ENCODE results near the gene PEAK3. TPM values are rescaled to one million over a fixed set of nuclear protein-coding genes. Genes with fewer than 3 reads are reported as not detected.

Gene PEAK3
- total and polyA plus RNA-seq, 9 of the 15 experiments (the other 6 are each of a cell fraction or from before 2014, with no cell fraction given) = 0.07 to 0.40 TPM; not detected in 7

- TF ChIP-seq ZMIZ1 (IDR thresholded peaks at IDR 0.05; ENCODE audit: low read depth in 2 of 2, low read length in 2 of 2) (no peak), PURB (CRISPR knock-in tag; IDR thresholded peaks at IDR 0.05; ENCODE audit: low read depth) (no peak), ARHGAP35 (IDR thresholded peaks at IDR 0.05; ENCODE audit: partially characterized antibody) (no peak), FOXA1 (IDR thresholded peaks at IDR 0.05; ENCODE audit: borderline replicate concordance) (no peak), TCF7L2 (IDR thresholded peaks at IDR 0.05; ENCODE audit: low read depth, low read length) (no peak), MEF2D (tag; conservative IDR thresholded peaks at IDR 0.05; ENCODE audit: low read depth) (no peak), RBFOX2 (IDR thresholded peaks at IDR 0.05; ENCODE audit: low read depth, low read length) (peak; percentile 57), SIX5 (IDR thresholded peaks at IDR 0.05; ENCODE audit: borderline replicate concordance in 1 of 2, insufficient read depth in 1 of 2, low read depth in 1 of 2, low read length in 2 of 2) (no peak), POLR2H (tag; IDR thresholded peaks at IDR 0.05; ENCODE audit: low read depth) (no peak), ZNF507 (tag; conservative IDR thresholded peaks at IDR 0.05) (no peak), POLR2AphosphoS2 (IDR thresholded peaks at IDR 0.05; ENCODE audit: low read length) (no peak), HNRNPL (IDR thresholded peaks at IDR 0.05; ENCODE audit: low read depth, low read length) (peak; percentile 84), TEAD4 (IDR thresholded peaks at IDR 0.05; ENCODE audit: low read length) (no peak), TEAD4 (CRISPR knock-in tag; IDR thresholded peaks at IDR 0.05; ENCODE audit: borderline replicate concordance) (no peak), IRF2 (CRISPR knock-in tag; IDR thresholded peaks at IDR 0.05) (no peak)
- TF ChIP-seq, protein P1, sequence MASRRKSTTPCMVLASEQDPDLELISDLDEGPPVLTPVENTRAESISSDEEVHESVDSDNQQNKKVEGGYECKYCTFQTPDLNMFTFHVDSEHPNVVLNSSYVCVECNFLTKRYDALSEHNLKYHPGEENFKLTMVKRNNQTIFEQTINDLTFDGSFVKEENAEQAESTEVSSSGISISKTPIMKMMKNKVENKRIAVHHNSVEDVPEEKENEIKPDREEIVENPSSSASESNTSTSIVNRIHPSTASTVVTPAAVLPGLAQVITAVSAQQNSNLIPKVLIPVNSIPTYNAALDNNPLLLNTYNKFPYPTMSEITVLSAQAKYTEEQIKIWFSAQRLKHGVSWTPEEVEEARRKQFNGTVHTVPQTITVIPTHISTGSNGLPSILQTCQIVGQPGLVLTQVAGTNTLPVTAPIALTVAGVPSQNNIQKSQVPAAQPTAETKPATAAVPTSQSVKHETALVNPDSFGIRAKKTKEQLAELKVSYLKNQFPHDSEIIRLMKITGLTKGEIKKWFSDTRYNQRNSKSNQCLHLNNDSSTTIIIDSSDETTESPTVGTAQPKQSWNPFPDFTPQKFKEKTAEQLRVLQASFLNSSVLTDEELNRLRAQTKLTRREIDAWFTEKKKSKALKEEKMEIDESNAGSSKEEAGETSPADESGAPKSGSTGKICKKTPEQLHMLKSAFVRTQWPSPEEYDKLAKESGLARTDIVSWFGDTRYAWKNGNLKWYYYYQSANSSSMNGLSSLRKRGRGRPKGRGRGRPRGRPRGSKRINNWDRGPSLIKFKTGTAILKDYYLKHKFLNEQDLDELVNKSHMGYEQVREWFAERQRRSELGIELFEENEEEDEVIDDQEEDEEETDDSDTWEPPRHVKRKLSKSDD (conservative IDR thresholded peaks at IDR 0.05; ENCODE audit: low read length) = no peak
- TF ChIP-seq, protein P2, sequence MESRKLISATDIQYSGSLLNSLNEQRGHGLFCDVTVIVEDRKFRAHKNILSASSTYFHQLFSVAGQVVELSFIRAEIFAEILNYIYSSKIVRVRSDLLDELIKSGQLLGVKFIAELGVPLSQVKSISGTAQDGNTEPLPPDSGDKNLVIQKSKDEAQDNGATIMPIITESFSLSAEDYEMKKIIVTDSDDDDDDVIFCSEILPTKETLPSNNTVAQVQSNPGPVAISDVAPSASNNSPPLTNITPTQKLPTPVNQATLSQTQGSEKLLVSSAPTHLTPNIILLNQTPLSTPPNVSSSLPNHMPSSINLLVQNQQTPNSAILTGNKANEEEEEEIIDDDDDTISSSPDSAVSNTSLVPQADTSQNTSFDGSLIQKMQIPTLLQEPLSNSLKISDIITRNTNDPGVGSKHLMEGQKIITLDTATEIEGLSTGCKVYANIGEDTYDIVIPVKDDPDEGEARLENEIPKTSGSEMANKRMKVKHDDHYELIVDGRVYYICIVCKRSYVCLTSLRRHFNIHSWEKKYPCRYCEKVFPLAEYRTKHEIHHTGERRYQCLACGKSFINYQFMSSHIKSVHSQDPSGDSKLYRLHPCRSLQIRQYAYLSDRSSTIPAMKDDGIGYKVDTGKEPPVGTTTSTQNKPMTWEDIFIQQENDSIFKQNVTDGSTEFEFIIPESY (CRISPR knock-in tag; IDR thresholded peaks at IDR 0.05) = peak; percentile 89
- TF ChIP-seq, protein P3, sequence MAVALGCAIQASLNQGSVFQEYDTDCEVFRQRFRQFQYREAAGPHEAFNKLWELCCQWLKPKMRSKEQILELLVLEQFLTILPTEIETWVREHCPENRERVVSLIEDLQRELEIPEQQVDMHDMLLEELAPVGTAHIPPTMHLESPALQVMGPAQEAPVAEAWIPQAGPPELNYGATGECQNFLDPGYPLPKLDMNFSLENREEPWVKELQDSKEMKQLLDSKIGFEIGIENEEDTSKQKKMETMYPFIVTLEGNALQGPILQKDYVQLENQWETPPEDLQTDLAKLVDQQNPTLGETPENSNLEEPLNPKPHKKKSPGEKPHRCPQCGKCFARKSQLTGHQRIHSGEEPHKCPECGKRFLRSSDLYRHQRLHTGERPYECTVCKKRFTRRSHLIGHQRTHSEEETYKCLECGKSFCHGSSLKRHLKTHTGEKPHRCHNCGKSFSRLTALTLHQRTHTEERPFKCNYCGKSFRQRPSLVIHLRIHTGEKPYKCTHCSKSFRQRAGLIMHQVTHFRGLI (CRISPR knock-in tag; IDR thresholded peaks at IDR 0.05) = no peak
Observed at GRCh38 chr19:2278459-2279158, 3.4 kb downstream of the PEAK3 start (continued).
